ENCODE data around the gene PEX10.

The PEX10 gene

DNA sequence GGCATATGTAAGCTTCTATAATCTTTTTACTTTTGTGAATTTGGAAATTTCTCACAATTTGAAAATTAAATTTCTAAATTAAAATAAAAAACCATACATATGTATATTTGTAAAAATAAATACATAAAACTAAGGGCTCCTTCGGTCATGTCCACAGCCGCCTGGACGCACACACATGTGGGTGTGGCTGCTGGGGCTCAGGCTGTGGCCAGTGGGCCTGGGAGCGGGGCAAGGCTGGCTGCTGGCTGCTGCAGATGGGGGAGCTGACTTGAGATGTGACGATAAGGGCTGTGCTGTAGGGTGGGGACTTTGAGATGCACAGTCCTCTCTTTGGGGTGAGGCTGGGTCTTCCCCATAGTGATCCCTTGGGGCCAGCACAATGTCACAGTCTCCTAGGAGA, 15.9 kb downstream of the PEX10 start:
- Mint-ChIP-seq H3K4me1 (ENCODE audit: low read depth) (peaks cover 32% of the 10 kb centered on the region), H3K27ac (no peak overlapping the region), H3K36me3 (ENCODE audit: low read depth) (peaks cover 63% of the 10 kb centered on the region), H3K9me3 (no peaks in the 10 kb centered on the region), H3K27me3 (no peaks in the 10 kb centered on the region), H3K4me3 (no peak overlapping the region)

DNA sequence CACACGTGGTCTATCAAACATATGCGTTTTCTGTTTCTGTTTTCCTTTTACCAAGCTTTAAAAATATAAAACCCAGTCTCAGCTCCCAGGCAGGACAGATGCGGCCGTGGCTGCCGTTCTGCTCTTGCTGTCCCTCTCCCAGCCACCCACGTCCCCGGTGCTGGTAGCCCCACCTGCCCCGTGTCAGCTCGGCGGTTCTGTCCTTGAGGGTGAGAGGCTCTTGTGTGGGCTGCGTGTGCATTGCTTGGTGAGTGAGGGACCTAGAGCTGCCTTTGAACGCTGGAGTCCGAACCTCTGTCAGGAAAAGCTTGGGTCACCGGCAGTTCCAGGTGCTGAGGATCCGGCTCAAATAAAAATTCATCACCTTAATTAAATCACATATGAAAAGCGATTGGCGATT, 16.3 kb downstream of the PEX10 start:
- H3K9me3 Mint-ChIP-seq = no peaks in the 10 kb centered on the region
- peaks cover 61% of the 10 kb centered on the region for H3K36me3 Mint-ChIP-seq (ENCODE audit: low read depth)
- peaks cover 32% of the 10 kb centered on the region for H3K4me1 Mint-ChIP-seq (ENCODE audit: low read depth)
- no peak overlapping the region for H3K4me3 Mint-ChIP-seq
- H3K27ac Mint-ChIP-seq = no peak overlapping the region
- no peaks in the 10 kb centered on the region for H3K27me3 Mint-ChIP-seq

DNA sequence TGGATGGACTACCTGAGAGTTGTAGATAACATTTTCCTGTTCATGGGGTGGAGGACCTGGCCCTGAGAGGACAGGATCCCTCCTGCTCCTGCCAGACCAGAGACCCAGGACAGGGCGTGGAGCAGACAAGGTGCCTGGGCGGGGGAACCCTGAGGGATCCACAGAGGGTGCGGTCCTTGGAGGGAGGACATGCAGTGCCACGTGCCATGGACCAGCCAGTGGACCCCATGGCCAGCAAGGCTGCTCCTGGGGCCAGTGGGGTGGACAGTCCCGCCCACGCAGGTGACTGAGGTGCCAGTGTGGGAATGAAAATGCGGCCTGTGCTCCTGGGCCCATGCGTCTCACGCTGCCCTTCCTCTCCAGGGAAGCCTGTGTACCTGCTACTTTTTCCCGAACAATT, 17.1 kb downstream of the PEX10 start:
- Mint-ChIP-seq H3K9me3 (no peaks in the 10 kb centered on the region), H3K4me1 (ENCODE audit: low read depth) (peaks cover 32% of the 10 kb centered on the region), H3K27me3 (no peaks in the 10 kb centered on the region), H3K27ac (no peak overlapping the region), H3K4me3 (no peak overlapping the region), H3K36me3 (ENCODE audit: low read depth) (peaks cover 54% of the 10 kb centered on the region)

- H3K4me1 Mint-ChIP-seq (ENCODE audit: low read depth) = peaks cover 36% of the 10 kb centered on the region
- H3K27me3 Mint-ChIP-seq = no peaks in the 10 kb centered on the region
- no peak overlapping the region for H3K4me3 Mint-ChIP-seq
- H3K27ac Mint-ChIP-seq = no peak overlapping the region
- no peaks in the 10 kb centered on the region for H3K9me3 Mint-ChIP-seq
- peaks cover 50% of the 10 kb centered on the region for H3K36me3 Mint-ChIP-seq (ENCODE audit: low read depth)
Measured at GRCh38 chr1:2394761-2395160, 17.6 kb downstream of the PEX10 start.

DNA sequence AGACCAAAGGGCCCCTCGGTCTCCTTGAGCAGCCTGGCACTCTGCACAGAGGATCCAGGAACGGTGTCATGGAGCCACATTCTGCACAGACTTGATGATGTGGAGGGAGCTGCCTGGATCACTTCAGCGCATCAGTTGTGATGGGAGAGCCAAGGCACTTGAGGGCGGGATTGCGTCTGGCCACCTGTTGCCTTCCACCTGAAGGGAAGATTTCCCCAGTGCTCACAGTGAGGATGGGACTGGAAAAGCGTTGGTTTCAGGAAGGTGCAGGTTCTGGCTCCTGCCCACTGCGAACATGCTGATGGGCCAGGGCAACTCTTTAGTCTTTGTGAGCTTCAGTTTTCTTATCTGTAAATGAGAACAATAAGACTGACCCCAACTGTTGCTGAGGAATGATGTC, 18.1 kb downstream of the PEX10 start:
- Mint-ChIP-seq H3K9me3 (no peaks in the 10 kb centered on the region), H3K36me3 (ENCODE audit: low read depth) (peaks cover 45% of the 10 kb centered on the region), H3K4me1 (ENCODE audit: low read depth) (peaks cover 38% of the 10 kb centered on the region), H3K4me3 (no peak overlapping the region), H3K27me3 (no peaks in the 10 kb centered on the region), H3K27ac (peak overlapping the region; percentile 10)

DNA sequence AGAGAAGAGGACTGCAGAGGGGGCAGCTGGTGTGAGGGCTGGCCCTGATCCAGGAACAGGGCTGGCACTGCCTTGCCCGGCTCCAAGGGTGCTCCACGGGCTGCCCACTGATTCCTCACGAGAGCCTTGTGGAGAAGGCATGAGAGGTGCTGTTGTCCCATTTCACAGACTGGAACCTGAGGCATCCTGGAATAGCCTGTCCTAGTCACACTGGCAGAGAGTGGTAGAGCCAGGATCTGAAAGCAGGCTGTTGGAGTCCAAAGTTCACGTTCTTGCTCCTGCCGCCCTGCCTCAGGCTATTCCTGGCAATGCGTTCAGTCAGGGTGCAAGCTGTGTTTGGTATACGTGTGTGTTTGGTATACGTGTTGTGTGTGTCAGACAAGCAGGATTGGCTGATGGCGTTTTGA, 18.9 kb downstream of the PEX10 start:
- Mint-ChIP-seq H3K27me3 (no peaks in the 10 kb centered on the region), H3K36me3 (ENCODE audit: low read depth) (peaks cover 38% of the 10 kb centered on the region), H3K4me3 (peak overlapping the region; percentile 93), H3K27ac (peak overlapping the region; percentile 89), H3K9me3 (no peaks in the 10 kb centered on the region), H3K4me1 (ENCODE audit: low read depth) (peaks cover 38% of the 10 kb centered on the region)

GRCh38 chr1:2392686-2393085, 19.7 kb downstream of the PEX10 start:
- no peaks in the 10 kb centered on the region for H3K27me3 Mint-ChIP-seq
- peaks cover 33% of the 10 kb centered on the region for H3K36me3 Mint-ChIP-seq (ENCODE audit: low read depth)
- no peaks in the 10 kb centered on the region for H3K9me3 Mint-ChIP-seq
- peak overlapping the region; percentile 93 for H3K4me3 Mint-ChIP-seq
- H3K27ac Mint-ChIP-seq = peak overlapping the region; percentile 89
- peaks cover 38% of the 10 kb centered on the region for H3K4me1 Mint-ChIP-seq (ENCODE audit: low read depth)

- H3K9me3 Mint-ChIP-seq = no peaks in the 10 kb centered on the region
- no peaks in the 10 kb centered on the region for H3K27me3 Mint-ChIP-seq
- H3K4me3 Mint-ChIP-seq = peak overlapping the region; percentile 93
- H3K4me1 Mint-ChIP-seq (ENCODE audit: low read depth) = peaks cover 38% of the 10 kb centered on the region
- H3K27ac Mint-ChIP-seq = peak overlapping the region; percentile 89
- peaks cover 31% of the 10 kb centered on the region for H3K36me3 Mint-ChIP-seq (ENCODE audit: low read depth)
Measured at GRCh38 chr1:2391931-2392509, 20.3 kb downstream of the PEX10 start.

GRCh38 chr1:2391041-2391930, 21.1 kb downstream of the PEX10 start, which contains the start of the genes MORN1 and RER1:
MORN1 (minus strand) TSS chr1:2391554; CDS start chr1:2391533, 21 bp downstream.
RER1 (plus strand) TSS chr1:2391841; CDS start chr1:2395791, 3,950 bp downstream.
- H3K4me1 Mint-ChIP-seq (ENCODE audit: low read depth) = peaks cover 38% of the 10 kb centered on the region
- no peaks in the 10 kb centered on the region for H3K27me3 Mint-ChIP-seq
- no peaks in the 10 kb centered on the region for H3K9me3 Mint-ChIP-seq
- peak within 1 kb of the TSS; percentile 89 for H3K27ac Mint-ChIP-seq
- peak within 1 kb of the TSS; percentile 93 for H3K4me3 Mint-ChIP-seq
- peaks cover 24% of the 10 kb centered on the region for H3K36me3 Mint-ChIP-seq (ENCODE audit: low read depth)

DNA sequence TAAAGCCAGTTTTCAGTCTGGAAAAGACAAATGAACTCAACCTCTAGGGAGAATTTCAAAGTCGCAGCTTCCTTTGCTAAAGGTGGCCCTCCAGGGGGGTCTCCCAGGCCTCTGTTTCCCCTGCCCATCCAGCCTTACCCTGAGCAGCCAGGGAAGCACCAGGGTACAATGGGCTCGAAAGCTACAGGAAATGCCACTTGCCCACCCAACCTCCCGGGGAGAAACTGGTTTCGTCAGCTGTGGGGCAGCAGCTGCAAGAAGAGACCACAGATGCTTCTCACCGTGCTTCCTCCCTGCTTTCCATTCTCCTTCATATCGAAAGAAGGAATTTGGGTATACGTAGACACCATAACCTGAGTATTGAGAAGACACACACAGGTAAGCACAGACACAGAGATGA, 22.7 kb downstream of the PEX10 start:
- Mint-ChIP-seq H3K4me1 (ENCODE audit: low read depth) (peaks cover 33% of the 10 kb centered on the region), H3K4me3 (peak overlapping the region; percentile 82), H3K27ac (peak overlapping the region; percentile 61), H3K27me3 (no peaks in the 10 kb centered on the region), H3K9me3 (no peaks in the 10 kb centered on the region), H3K36me3 (ENCODE audit: low read depth) (peaks cover 20% of the 10 kb centered on the region)

DNA sequence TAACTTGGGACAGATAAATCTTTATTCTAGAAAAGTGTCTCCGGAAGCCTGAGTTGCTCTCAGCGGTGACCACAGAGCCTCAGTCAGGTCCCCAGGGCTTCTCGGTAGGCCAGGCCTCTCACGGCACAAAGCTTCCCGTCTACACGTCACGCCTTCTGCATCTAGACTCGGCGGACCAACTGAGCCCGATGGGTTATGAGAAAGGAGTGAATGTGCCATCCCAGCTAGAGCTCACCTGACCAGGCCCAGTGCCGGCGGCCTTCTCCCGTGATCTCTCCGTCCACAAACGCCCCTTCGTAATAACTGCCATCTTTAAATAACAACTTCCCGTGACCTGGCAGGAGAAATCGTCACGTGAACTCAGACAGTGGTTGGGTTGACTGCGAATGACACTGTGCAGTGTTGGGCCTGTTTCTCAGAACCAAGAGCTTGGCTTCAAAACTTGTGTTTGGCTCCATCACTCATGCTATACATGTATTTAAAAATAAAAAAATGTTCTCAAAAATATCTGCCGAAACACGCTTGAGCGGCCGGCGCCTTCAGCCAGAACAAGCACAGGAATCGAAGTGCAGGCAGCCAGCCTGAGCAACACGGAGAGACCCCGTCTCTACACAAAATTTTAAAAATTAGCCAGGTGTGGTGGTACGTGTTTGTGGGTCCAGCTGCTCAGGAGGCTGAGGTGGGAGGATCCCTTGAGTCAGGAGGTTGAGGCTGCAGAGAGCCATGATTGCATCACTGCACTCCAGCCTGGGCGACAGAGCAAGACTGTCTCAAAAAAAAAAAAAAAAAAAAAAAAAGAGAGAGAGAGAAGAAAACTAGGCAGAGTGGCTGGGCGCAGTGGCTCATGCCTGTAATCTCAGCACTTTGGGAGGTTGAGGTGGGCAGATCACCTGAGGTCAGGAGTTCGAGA, 24.1 kb downstream of the PEX10 start:
- H3K4me1 Mint-ChIP-seq (ENCODE audit: low read depth) = peaks cover 19% of the 10 kb centered on the region
- H3K9me3 Mint-ChIP-seq = no peaks in the 10 kb centered on the region
- no peak overlapping the region for H3K27ac Mint-ChIP-seq
- peaks cover 10% of the 10 kb centered on the region for H3K36me3 Mint-ChIP-seq (ENCODE audit: low read depth)
- no peaks in the 10 kb centered on the region for H3K27me3 Mint-ChIP-seq
- no peak overlapping the region for H3K4me3 Mint-ChIP-seq

DNA sequence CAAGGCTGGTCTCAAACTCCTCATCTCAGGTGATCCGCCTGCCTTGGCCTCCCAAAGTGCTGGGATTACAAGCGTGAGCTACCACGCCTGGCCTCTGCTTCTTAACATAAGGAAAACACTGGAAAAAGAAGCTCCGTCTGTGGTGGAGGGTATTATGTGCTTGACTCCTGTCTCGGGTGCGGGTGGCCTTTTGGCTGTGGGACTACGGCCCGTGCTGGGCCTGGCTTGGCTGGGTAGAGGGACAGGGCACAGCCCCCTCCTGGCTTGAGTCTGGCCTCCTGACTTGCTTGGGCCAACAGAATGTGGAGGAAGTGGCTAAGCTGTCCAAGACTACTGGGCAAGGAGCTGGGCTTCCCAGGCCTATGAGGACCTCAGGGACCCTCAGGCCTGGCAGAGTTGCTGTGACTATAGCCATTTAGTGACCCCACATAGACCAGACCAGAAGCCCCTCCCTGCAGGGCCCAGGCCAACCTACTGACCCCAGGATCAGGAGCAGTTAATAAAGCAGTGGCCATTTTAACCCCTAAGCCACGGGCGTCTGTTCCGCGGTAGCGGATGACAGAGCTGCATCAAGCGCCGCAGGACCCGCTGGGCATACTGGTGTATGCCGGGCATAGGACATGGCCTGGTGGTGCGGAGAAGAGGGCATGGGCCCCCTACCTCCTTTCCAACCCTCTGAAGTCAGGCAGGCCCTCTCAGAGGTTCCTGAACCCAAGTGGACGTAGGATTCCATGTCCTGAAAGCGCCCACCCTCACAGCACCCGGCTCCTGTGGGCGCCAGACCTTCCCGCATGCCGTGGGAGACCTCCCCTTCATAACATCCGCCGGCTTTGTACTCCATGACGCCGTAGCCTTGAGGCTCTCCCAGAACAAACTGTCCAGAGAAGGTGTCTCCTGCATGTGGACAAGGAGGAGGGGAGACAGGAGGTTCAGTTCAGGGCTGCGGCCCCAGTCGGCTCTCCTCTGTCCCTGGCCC, 25.4 kb downstream of the PEX10 start:
- H3K9me3 Mint-ChIP-seq = no peaks in the 10 kb centered on the region
- no peaks in the 10 kb centered on the region for H3K27me3 Mint-ChIP-seq
- H3K4me1 Mint-ChIP-seq (ENCODE audit: low read depth) = peaks cover 9% of the 10 kb centered on the region
- H3K27ac Mint-ChIP-seq = no peak overlapping the region
- H3K4me3 Mint-ChIP-seq = no peak overlapping the region
- H3K36me3 Mint-ChIP-seq (ENCODE audit: low read depth) = peaks cover 4% of the 10 kb centered on the region

DNA sequence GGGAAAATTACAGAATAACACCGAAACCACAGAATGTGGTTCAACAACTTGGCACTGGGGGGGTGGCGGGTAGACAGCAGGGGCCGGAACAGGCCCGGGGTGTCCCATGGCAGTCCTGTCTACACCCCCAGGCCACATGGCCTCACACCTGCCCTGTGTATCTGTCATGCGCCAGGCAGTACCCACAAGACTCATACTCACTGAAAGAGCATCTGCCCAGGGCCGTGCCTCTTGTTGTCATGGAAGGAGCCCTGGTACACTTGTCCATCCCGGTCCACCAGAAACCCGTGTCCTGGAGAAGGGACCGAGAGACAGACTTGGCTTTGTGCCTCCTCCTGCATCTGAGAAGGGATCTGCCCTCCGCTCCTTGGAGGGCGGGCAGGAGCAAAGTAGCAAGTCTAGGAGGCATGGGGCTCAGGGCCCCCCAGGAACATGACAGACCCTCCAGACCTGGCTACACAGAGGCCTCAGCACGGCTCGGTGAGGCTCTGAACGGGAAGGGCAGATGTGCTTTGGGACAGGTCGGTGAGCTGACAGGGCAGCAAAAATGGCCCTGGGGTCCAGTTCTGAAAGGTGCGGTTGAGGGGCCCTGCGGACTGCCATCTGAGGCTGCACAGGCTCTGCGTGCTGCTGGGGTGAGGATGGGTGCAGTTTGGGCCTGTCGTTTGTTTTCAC, 26.6 kb downstream of the PEX10 start:
- no peak overlapping the region for H3K4me3 Mint-ChIP-seq
- H3K4me1 Mint-ChIP-seq (ENCODE audit: low read depth) = peaks cover 9% of the 10 kb centered on the region
- peaks cover 4% of the 10 kb centered on the region for H3K36me3 Mint-ChIP-seq (ENCODE audit: low read depth)
- H3K27ac Mint-ChIP-seq = no peak overlapping the region
- H3K9me3 Mint-ChIP-seq = no peaks in the 10 kb centered on the region
- no peaks in the 10 kb centered on the region for H3K27me3 Mint-ChIP-seq
